Myocyte (in vitro differentiated cells): ENCODE data around the gene DHX16. TPM values are rescaled to one million over a fixed set of nuclear protein-coding genes. Genes with fewer than 3 reads are reported as not detected.
"Not testable (repeated sequence)": the region's sequence is repeated elsewhere in the genome, so short reads cannot be mapped to it uniquely, and the experiment has no call there.

Experiments
- DNase-seq: peaks from one replicate; pipeline ENCODE4 v3.0.0-alpha.2; 2012; ENCODE audit warnings: low read depth
- total RNA-seq: library from RNA; depleted of rRNA; stranded (reverse); fragments of >200 nt; gene quantifications from 2 replicates; pipeline ENCODE4 v1.2.3, GENCODE V29; 2014

Gene DHX16
- total RNA-seq, 1 donor from 2014 or later, result 28.8 TPM

DNA sequence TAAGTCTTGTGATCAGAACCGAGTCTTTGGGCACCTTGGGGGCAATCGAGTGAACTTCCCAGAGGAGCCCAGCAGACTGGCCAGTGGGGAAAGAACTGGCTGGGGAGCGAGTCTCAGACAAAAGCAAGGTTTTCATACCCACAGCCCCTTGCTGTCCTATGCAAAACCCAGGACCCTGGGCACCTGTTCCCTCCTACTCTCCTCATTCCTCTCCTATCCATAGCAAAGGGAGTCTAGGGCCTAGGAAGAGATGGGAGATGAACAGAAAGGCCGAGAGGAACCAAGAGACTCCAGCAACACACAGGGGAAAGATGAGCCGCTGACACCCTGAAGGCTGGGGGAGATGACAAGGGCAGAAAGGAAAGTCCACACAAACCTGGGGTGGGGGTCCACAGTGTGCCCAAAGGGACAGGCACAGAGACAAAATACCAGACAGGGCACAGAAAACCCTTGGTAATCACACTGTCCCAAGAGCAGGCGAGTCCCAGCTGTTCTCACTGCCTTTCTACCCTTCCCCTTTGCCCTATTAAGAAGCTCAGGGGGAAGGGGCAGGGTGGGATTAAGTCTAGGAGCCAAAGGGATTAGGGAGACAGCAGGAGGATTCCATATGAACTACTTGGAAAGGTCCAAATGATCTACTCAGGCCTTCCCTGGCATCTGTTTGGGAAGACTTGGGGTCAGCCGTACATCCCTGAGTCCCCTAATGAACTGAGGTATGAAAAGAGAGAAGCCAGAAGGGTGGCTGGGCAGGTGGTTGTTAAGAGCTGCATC lies 7.1 kb upstream of the DHX16 start:
- DNase-seq, result no peak

DNA sequence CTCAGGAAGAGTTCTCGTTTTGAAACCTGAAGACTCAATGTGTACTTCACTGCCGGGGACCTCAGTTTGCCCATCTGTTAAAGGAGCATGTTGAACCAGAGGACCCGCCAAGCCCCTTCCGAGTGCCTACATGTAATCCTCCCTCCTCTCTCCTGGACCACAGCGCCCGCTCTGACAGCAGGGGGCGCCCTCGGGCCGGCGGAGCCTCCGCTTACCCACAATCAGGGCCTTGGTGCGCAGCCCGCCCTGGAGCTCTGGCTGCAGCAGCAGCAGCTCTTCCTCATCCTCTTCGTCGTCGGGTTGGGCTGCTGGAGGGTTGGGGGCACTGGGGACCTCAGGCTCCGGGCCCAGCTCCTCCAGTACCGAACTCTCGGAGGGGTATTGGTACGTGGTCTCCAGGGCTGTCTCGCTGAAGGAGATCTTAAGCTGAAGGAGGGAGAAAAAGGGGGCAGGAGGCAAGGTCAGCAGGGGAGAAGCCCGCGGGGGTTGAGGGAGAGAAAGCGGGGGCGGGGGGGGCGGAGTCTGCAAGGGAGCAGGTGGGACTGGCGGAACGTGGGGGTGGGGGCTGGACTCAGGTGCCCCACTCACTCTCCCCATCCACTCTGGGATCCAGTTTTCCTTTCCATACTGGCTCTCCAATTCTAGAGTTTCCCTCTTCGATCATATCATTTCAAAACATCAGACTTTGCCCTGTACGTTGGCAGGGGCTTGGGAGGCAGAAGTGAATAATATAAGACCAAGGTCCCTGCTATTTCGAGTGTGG lies 6.3 kb upstream of the DHX16 start:
- DNase-seq, result peak; percentile 73

DNA sequence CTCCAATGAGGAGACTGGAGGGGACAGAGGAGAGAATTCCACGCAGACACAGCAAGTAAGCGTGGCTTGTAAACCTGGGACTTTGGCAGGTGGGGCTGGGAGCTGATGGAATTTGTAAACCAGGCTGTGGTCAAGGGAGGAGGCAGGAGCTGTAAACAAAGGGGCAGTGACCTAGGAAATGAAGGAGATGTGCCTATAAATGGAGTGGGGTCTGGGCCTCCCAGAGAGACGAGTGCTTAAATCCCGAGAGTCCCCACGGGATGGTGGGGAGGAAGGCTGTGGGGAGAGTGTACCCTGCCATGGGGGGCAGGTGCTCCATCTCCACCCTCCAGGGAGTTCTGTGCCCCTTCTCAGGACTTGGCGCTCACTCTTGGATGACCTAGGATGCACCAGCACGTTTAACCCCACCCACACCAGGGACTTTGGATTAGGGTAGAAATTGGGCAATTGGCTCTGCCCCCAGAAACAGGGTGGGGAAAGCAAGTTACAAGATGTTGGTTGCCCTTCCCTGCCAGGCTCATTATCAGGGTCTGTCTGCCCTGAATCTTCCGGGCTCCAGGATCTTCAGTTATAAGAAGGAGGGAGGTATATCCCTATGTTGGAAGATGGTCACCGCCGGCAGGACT lies 4.0 kb upstream of the DHX16 start:
- no peak for DNase-seq

DNA sequence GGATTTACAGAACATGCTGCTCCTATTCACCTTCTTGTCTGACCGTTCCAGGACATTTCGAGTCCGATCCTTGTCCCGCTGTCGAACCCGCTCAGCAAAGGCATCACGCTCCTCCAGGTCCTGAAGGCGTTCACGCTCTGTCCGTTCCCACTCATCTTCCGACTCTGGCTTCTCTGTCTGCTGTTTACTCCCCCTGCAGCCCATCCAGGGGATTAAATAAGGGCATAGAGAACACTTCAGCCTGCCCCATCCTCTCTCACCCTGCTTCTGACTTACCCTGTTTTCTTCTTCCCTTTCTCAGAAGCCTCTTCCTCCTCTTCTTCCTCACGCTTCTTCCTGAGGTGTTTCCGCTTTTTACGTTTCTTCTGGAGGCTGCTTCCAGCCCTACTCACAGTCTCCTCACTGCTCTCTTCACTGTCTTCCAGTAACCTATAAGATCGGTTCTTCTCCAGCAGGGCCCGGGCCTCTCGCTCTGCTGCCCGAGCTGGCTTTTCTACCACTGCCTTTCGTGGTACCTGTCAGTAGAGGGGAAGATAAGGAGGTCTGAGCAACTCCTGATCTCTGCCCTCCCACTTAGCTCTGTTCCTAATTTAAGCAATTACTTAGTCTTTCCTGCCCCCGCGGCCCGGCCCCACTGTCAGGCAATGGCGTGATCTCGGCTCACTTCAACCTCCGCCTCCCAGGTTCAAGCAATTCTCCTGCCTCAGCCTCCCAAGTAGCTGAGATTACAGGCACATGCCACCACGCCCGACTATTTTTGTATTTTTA lies 1.9 kb downstream of the DHX16 start:
- no peak for DNase-seq

DNA sequence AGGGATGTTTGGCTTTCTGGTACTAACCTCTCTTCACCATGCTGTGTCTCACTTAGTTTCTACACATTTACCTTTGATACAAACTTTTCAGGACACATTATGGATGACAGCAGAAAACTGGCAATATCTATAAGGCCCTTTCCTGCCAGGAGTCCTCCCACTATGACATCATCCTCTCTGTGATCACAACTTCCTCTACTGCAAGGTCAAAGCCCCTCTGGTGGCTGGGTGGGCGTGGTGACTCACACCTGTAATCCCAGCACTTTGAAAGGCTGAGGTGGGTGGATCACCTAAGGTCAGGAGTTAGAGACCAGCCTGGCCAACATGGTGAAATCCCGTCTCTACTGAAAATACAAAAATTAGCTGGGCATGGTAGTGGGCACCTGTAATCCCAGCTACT lies 6.5 kb downstream of the DHX16 start:
- DNase-seq, result not testable (repeated sequence)

DNA sequence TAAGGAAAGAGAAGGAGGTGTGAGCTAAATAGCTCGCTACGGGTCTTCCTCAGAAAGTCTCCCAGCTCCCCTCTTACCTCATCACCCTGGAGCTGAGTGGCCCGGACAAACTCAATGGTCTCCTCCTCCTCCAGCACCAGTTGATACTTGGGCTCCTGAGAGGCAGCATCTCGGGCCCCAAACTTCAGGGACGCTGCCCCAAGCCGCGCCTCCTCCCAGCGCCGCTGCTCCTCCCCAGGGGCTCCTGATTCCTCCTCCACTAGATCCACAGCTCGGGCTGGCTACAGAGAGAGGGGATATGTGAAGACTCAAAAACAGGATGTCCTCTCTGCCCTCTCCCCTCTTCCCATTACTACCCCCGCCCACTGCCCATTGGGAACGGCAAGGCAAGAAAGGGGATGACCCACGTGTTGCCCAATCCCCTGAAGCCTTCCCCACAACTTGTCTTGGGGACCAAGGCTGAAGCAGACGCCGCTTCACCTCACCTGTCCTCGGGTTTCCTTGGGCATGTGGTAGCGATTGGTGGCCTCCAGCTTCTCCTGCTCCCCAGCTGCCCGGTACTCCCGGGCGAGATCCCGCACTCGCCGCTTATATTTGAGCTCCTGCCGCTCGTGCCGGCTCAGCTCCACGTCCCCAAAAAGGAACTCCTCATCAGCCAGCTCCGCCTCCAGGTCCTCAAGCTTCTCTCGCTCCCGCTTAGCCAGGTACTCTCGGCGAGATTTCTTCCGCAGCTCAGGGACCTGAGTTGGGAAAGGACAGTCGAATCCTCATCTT lies 7.6 kb downstream of the DHX16 start:
- DNase-seq, result no peak

DNA sequence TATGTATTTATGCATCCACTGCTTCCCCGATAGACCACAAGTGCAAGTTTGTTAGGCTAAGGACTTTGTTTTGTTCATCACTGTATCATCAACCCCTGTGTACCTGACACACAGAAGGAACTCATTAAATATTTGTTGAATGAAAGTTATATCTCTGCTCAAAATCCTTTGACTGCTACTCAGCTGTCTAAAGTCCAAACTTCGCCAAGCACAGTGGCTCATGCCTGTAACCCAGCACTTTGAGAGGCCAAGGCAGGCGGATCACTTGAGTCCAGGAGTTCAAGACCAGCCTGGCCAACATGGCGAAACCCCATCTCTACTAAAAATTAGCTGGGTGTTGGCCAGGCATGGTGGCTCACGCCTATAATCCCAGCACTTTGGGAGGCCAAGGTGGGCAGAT lies 14.9 kb downstream of the DHX16 start:
- not testable (repeated sequence) for DNase-seq

DNA sequence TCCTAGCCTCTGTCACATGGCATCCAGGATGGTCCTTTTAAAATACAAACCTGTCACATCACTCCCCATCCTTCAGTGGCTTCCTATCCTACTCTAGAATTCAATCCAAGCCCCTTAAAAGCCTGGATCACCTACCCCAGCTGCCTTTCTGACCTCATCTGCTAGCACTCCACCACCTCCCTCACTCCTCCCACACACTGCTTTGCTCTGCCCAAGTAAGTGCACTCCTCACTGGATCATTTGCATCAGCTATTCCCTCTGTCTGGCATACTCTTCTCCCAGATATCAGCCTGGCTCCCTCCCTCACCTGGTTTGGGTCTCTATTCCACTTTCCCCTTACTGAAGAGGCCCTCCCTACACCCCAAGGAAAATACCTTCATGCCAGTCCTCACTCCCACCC lies 15.4 kb downstream of the DHX16 start:
- no peak for DNase-seq

DNA sequence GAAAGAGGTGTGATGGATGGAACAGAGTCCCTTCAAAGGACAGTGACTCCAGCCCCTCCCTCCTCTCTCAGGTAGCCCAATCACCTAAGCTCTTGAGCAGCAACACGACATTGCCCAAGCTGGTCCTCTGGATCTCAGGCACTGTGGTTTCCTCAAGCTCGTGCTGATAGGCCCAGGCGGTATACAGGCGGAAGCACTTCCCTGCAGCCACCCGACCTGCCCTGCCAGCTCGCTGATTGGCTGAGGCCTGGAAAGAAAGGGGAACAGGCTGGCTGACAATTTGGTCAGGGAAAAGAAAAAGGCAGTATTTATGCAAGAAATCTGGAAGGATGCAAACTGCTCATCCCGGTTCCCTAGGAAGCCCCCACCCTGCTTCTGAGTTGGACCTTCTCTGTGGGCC lies 16.3 kb downstream of the DHX16 start:
- DNase-seq, result no peak

DNA sequence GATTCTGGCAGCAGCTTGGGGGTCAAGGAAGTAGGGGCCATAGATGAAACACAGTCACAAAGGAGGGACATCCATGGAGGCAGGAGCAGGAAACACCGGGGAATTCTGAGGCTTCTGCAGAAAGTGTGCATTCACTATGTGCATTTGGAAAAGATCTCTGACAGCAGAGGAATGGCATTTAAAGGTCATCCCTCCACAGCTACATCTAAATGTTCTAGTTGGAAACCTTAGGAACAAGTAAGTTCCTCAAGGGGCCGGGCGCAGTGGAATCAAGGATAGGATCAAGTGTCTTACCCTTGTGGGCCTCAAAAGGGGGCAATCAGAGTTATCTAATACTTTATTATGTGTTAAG lies 17.1 kb downstream of the DHX16 start:
- no peak for DNase-seq

DNA sequence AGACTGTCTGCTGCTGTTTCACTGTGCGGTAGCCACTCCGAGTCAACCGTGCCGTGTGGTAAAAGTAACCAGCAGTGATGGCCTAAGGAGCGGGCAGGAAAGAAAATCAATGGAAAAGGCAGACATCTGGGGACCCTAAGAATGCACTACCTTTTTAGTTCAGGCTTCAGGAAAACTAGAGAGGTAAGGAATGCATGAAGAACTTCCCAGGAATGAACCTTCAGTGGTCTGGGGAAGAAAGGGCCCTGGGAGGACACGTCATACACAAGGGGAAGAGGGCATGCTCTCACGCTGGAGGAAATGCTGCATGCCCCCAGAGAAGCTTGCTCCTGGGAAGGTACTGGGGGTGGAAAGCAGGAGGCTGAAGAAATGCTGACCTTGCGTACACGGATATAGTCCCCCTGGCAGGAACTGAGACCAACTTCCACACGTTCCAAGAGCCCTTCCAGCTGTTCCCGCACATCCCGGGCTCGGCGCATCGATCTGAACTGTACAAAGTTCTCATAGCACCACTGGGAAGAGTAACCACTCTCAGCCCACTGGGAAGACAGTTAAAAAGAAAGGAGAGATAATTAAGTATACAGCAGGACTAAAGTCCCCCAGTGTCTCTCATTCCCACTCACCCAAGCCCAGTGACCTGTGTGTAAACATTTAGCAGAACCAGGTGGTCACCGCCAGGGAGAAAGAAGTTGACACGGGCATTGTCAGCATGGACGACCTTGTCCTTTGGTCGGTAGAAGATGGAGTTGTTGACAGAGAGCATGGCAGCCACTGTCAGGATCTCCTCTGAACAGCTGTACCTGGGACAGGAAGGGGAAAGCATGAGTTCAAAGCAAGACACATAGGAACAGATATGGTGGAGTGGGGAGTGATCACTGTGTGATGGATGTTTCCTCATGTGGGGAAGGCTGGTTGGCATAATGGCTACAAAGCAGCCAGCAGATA lies 17.7 kb downstream of the DHX16 start:
- no peak for DNase-seq

DNA sequence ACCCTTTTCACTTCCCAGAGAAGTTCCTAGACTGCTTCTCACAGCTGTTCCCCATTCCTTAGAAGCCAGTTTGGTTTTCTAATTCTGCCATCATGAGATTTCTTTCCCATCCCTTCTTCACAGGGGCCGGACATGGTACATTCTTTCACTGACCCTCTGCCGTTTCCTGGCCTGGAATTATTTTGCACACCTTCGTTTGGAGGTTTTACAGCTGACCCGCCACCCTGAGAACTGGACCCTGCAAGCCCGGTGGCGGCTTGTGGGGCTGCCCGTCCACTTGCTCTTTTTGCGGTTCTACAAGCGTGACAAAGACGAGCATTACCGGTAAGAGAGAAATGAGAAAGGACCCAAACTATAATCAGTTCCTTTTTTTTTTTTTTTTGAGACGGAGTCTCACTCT lies 21.7 kb downstream of the DHX16 start:
- DNase-seq, result no peak

DNA sequence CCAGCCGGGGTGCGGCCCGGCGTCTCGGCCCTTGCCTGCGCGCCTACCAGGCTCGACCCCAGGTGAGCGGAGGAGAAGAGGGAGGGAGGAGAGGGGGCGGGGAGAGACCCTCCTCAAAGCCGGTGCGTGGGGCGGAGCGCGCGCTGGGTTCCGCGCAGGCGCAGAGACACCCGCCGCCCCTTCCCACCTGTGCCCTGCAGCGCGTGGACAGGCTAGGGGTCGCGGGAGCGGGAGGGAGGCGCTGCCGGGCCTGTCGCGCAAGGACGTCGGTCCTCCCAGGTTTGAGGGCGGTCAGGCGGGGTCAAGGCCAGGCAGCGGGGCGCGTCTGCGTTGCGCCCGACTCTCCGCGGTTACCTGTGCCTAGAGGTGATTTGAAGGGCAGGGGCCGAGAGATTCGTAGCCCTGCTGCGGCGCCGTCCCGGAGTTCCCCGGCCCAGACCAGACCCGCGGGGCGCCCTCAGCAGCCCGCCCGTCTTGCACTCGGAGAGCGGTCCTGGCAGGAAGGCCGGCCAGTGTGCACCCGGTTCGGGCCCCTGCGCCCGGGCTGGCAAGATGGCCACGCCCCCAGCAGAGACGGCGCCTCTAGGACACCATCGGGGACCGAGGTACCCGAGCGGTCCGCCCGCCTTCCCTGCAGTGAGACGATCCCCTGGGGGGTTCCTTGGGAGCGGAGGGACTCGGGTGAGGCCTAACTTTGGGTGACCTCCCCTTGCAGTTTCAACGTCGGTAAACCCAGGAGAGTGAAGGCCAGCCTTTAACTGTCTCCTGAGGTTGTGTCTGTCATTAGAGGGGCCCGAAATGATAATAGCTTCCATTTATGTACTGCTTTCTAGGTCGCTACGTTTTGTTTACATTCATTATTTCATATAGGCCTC lies 25.3 kb downstream of the DHX16 start:
- peak; percentile 73 for DNase-seq

DNA sequence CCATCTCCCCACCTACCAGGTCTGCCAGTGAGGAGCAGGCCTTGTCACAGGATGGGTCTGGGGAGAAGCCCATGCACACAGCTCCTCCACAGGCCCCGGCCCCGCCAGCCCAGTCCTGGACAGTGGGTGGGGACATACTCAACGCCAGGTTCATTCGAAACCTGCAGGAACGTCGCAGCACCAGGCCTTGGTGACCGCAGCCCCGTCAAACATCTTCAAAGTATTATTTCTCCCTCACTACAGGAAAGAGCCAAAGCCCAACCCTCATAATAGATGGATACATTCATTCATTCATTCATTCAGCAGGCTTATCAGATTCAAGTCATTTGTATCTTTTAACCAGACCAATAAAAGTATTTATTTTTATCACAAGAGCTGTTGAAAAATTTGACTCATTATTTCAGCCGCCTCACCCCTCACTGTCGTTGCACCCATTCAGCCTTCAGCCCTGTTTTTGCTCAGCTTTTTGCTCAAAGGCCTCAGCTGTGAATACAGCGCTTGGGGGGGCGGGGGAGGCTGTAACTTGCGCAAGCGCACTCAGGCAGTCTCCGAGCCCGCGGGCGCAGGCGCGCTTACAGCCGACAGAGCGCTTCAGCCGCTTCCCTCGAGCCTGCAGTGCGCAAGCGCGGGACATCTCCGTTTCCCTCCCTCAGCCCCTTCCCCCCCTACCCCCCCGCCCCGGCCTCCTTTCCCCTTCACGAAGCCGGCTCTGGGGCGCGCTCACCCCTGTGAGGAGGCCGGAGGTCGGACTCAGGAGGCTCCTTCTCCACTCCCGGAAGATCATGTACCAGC lies 26.2 kb downstream of the DHX16 start, which contains the start of gene C6orf136:
Gene C6orf136, plus strand, starts transcription at position 684 of the 792 bp plus-strand sequence. Its CDS starts 99 bp downstream, at position 783.
- peak; percentile 91 for DNase-seq

DNA sequence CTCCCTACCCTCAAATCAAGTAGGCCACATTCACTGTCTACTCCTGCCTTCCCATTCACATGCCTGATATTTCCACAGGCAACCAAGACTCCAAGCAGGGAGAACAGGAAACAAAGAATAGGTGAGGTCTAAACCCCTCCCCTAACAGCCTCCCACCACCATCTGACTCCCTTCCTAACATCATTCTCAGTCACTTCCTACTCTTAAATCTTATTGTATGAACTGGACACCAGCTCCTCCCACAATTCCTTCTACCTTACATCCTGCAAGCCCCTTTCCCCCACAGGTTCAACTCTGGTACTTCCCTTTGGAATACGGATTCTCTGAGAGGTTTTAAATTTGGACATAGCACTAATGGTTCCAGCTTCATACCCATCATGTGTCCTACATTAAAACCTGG lies 26.8 kb downstream of the DHX16 start:
- DNase-seq, result no peak

DNA sequence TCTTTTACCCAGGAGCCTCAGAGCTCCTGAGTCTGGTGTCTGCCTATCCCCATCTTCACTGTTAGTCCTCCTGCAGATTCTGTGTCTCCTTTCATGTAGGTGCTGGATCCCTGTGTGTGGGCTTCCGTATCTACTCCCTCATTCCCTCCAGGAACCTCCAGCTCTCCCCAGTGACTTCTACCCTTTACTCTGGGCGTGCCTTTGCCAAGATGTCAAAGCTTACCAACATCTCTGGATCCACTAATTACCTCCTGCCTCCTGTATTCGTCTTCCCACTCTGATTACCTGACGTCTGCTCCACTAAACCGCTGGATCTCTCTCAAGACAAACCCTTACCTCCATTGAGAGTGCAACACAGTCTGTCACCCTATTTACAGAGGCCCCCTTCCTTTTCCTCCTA lies 28.0 kb downstream of the DHX16 start:
- no peak for DNase-seq

DNA sequence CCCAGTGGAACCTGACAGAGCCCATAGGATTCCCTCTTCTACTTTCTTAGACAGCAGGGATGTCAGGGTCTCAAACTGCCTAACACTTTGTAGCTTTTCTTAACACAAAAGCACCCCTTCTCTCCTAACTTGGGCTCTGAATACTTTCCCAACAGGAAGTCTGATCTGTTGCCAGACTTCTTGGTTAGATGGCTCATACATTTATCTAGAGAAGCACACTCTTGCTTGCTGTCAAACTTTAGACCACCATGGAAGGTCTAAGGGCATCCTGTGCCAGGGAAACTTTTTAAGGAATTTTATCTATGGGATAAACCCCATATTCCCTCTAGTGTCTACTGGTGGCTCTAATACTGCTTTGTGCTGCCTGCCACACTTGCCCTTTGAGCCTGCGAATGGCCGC lies 29.1 kb downstream of the DHX16 start:
- no peak for DNase-seq

DNA sequence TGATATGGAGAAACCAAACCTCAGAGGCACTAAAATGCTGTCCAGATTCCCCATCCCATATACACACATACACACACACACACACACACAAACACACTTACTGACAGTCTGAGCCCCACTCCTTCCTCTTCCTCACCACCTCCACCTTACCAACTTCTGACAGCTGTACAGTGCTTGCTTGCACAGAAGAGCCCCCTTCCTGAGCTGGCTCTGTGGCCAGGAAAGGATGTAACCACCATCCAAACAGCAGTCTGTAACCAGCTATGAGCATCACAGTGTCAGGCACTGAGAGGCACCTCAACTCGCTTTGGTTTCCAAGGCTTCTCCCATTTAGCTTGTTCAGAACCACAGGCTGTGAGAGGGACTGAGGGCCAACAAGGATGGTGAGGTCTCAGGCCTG lies 31.8 kb downstream of the DHX16 start:
- DNase-seq, result no peak
